ENCODE results near the gene TRPV2. TPM values are rescaled to one million over a fixed set of nuclear protein-coding genes. Genes with fewer than 3 reads are reported as not detected.
"Not testable (repeated sequence)": the region's sequence is repeated elsewhere in the genome, so short reads cannot be mapped to it uniquely, and the experiment has no call there.

The TRPV2 gene
- total and polyA plus RNA-seq, 3 donors from 2014 or later = 7.1 to 7.7 (median 7.6) TPM

DNA sequence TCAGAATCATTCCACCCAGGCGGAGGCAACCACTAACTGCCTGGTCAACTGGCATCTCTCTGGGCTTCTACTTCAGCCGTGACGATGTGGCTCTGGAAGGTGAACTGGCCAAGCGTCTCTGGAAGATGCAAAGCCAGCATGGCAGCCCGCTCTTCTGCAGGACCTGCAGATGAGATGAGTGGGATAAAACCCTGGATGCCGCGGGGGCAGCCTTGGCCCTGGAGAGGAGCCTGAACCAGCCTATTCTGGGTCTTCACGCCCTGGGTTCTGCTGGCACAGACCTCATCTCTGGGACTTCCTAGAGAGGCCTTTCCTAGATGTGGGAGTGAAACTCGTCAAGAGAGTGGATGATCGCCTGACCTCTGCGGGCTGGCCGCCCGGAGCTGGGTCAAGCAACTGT is 23.9 kb upstream of the TRPV2 start:
- 92 to 95% methylated on average over 11 to 12 of the region's 13 CpGs for WGBS, 2 donors
- TF ChIP-seq, protein P1, sequence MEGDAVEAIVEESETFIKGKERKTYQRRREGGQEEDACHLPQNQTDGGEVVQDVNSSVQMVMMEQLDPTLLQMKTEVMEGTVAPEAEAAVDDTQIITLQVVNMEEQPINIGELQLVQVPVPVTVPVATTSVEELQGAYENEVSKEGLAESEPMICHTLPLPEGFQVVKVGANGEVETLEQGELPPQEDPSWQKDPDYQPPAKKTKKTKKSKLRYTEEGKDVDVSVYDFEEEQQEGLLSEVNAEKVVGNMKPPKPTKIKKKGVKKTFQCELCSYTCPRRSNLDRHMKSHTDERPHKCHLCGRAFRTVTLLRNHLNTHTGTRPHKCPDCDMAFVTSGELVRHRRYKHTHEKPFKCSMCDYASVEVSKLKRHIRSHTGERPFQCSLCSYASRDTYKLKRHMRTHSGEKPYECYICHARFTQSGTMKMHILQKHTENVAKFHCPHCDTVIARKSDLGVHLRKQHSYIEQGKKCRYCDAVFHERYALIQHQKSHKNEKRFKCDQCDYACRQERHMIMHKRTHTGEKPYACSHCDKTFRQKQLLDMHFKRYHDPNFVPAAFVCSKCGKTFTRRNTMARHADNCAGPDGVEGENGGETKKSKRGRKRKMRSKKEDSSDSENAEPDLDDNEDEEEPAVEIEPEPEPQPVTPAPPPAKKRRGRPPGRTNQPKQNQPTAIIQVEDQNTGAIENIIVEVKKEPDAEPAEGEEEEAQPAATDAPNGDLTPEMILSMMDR (IDR thresholded peaks at IDR 0.05) = no peak
- TF ChIP-seq POLR2A (IDR thresholded peaks at IDR 0.05) = no peak
- DNase-seq = no peak

DNA sequence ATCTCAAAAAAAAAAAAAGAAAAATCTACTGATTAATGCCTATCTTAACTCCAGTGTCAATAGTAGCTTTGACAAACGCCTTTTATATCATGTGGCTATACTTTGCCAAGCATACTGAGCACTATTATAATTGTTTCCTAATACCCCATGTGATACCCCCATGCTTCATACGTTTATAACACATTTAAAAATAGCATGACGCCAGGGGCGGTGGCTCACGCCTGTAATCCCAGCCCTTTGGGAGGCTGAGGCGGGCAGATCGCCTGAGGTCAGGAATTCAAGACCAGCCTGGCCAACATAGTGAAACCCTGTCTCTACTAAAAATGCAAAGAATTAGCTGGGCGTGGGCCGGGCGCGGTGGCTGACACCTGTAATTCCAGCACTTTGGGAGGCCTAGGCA is 22.9 kb upstream of the TRPV2 start:
- H3K4me1 ChIP-seq; H3K9me3 ChIP-seq; H3K36me3 ChIP-seq (ENCODE audit: low read depth, missing control alignments); H3K27me3 ChIP-seq; H3K4me3 ChIP-seq; DNase-seq; H3K27ac ChIP-seq; intact Hi-C loops (cut with DNase I; ENCODE audit: low total_unique reads): not testable (repeated sequence)
- 94 to 96% methylated on average over 11 of the region's 11 CpGs for WGBS, 2 donors

More for the DNA sequence above, 23.9 kb upstream of the TRPV2 start:
- H3K4me1 ChIP-seq = no peaks in the 10 kb centered on the region
- intact Hi-C loops (cut with DNase I; ENCODE audit: low total_unique reads) = no loop called here
- H3K27ac ChIP-seq = no peak overlapping the region
- no peaks in the 10 kb centered on the region for H3K36me3 ChIP-seq (ENCODE audit: low read depth, missing control alignments)
- H3K9me3 ChIP-seq = no peaks in the 10 kb centered on the region
- no peak overlapping the region for H3K4me3 ChIP-seq
- no peaks in the 10 kb centered on the region for H3K27me3 ChIP-seq

DNA sequence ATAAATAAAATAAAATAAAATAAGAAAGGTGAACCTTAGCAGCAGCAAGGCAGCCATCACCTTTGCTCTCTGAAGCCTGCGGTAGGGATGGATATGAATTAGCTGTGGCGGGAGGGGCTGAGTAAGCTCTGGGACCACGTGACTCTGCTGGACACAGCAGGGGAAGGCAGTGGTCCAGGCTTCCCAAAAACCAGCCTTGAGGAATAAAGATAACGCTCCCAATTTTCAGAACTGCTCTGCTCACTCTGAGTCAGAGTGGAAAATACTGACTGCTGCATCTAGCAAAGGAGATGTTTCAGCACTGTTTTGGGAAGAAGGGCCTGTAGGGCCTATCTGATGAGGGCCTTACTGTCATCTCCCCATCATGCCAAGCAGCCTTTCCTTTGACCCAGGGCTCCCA is 19.5 kb upstream of the TRPV2 start:
- H3K9me3 ChIP-seq; H3K36me3 ChIP-seq (ENCODE audit: low read depth, missing control alignments); H3K27me3 ChIP-seq; H3K4me3 ChIP-seq; H3K4me1 ChIP-seq; intact Hi-C loops (cut with DNase I; ENCODE audit: low total_unique reads): not testable (repeated sequence)
- peak overlapping the region in 1 of 2 donors; percentile 66 for H3K27ac ChIP-seq
- 56 to 63% methylated on average over 4 of the region's 4 CpGs for WGBS, 2 donors
- peak; percentile 60 for DNase-seq

DNA sequence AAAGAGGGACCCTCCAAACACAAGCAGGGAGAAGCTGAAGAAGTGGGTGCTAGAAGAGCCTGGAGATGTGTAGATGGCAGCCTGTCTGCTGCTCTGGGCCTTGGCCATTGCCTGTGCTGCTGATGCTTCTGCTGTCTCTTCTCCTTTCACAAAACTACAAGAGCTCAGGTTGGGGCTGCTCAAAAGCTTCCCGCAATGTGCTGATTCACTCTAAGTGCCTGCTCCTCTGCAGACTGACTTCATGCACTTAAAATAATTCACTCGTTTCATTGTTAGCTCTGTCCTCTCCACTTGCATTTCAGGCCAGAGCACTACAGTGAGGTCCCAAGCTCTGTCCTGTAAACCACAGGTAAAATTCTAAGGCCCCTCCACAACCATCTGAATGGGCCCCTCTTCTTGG is 18.7 kb upstream of the TRPV2 start:
- peak overlapping the region in 1 of 2 donors; percentile 66 for H3K27ac ChIP-seq
- 57 to 72% methylated on average over 2 of the region's 2 CpGs for WGBS, 2 donors
- intact Hi-C loops (cut with DNase I; ENCODE audit: low total_unique reads) = not testable (repeated sequence)

DNA sequence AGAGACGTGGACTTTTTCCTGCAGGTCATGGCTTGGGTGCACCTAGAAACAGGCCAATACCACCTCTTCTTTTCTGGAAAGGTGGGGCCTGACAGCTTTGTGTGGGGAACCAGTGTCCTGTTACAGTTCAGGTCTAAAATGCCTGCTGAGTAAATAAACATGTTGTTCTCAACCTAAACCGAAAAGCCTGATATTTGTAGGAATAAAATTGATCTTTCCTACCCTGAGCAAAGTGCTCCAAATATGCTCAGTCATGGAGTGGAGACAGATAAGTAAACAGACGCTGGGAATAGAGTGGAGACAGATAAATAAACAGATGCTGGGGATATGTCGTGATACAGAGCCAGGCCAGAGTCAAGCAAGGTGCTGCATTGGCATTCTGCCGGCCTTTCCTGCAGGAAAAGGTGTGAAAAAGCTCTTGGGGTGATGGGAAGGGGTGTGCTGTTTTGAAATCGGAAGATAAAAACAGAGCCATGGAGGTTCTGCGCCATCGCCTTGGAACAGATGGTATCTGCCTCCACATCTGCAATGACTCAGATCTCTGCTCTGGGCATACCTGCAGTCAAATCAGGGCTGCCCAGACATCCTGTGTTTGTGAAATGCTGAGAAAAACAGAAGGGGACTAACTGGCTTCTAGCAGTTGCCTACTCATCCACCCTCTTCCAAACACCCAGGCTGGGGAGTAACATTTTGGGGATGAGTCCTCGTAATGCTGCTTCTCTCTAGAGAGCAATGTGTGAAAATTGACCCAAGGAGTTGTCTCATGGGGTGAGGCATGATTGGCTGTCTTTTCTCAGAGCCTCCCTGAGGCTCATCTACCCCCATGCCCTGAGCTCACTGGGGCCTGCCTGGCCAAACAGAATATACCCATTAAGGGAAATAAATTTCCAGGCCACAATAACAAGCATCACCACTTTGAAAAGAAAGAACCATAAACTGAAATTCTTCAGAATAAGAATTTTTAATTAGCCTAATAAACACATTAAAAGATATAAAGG is 16.8 kb upstream of the TRPV2 start:
- WGBS, 2 donors = 70 to 85% methylated on average over 8 to 9 of the region's 9 CpGs
- intact Hi-C loops (cut with DNase I; ENCODE audit: low total_unique reads) = no loop called here
- no peaks in the 10 kb centered on the region for H3K36me3 ChIP-seq (ENCODE audit: low read depth, missing control alignments)
- H3K27ac ChIP-seq = no peak overlapping the region
- no peaks in the 10 kb centered on the region for H3K27me3 ChIP-seq
- TF ChIP-seq, protein P1 (IDR thresholded peaks at IDR 0.05) = no peak
- H3K4me3 ChIP-seq = no peak overlapping the region
- H3K9me3 ChIP-seq = no peaks in the 10 kb centered on the region
- no peaks in the 10 kb centered on the region for H3K4me1 ChIP-seq
- no peak for DNase-seq

More for the DNA sequence above, 18.7 kb upstream of the TRPV2 start:
- not testable (repeated sequence) for H3K36me3 ChIP-seq (ENCODE audit: low read depth, missing control alignments); DNase-seq; H3K27me3 ChIP-seq; H3K4me1 ChIP-seq; H3K9me3 ChIP-seq; H3K4me3 ChIP-seq

DNA sequence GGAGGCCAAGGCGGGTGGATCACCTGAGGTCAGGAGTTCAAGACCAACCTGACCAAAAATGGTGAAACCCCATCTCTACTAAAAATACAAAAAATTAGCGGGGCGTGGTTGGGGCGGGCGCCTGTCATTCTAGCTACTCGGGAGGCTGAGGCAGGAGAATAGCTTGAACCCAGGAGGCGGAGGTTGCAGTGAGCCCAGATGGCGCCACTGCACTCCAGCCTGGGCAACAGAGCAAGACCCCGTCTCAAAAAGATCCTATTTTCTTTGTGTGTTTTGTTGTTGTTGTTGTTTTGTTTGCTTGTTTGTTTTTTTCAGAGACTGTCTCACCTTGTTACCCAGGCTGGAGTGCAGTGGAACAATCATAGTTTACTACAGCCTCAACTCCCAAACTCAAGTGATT is 11.5 kb upstream of the TRPV2 start:
- H3K4me1 ChIP-seq; H3K9me3 ChIP-seq; DNase-seq; H3K4me3 ChIP-seq; H3K36me3 ChIP-seq (ENCODE audit: low read depth, missing control alignments); H3K27ac ChIP-seq; H3K27me3 ChIP-seq; intact Hi-C loops (cut with DNase I; ENCODE audit: low total_unique reads): not testable (repeated sequence)
- WGBS, 2 donors = 93 to 95% methylated on average over 9 of the region's 9 CpGs

All from testis (tissue), 3 donors.